Stimulated activated CD4-positive, alpha-beta T cell treated with anti-CD3 and anti-CD28 coated beads, Interleukin-1b, Interleukin-23, amount 100 ng/mL, for 4 hours (primary cell): ENCODE measurements around the gene PLA2G6.
"Not testable (repeated sequence)": the region's sequence is repeated elsewhere in the genome, so short reads cannot be mapped to it uniquely, and the experiment has no call there.

Experiments used
- DNase-seq, 2 donors: peaks; one replicate each; pipeline ENCODE4 v3.0.0-alpha.2; 2020; ENCODE audit warnings: low read depth in 2 of 2

Gene PLA2G6

GRCh38 chr22:38133331-38133730 is 48.3 kb downstream of the PLA2G6 start:
- no peak for DNase-seq

GRCh38 chr22:38132794-38133193 is 48.8 kb downstream of the PLA2G6 start:
- DNase-seq = no peak

GRCh38 chr22:38132136-38132535 is 49.5 kb downstream of the PLA2G6 start:
- no peak for DNase-seq

GRCh38 chr22:38131399-38131798 is 50.2 kb downstream of the PLA2G6 start:
- DNase-seq = no peak

- DNase-seq = no peak
These were observed 51.8 kb downstream of the PLA2G6 start for GRCh38 chr22:38129856-38130255.

GRCh38 chr22:38129021-38129420 is 52.6 kb downstream of the PLA2G6 start:
- no peak for DNase-seq

GRCh38 chr22:38127869-38128268 is 53.8 kb downstream of the PLA2G6 start:
- DNase-seq = no peak

- DNase-seq = no peak
These were observed 54.5 kb downstream of the PLA2G6 start for GRCh38 chr22:38126928-38127668.

- DNase-seq = no peak
These were observed 55.9 kb downstream of the PLA2G6 start for GRCh38 chr22:38125751-38126201.

- DNase-seq = no peak
These were observed 56.5 kb downstream of the PLA2G6 start for GRCh38 chr22:38125038-38125610.

GRCh38 chr22:38124236-38124974 is 57.2 kb downstream of the PLA2G6 start:
- DNase-seq = no peak

- DNase-seq = no peak
These were observed 59.0 kb downstream of the PLA2G6 start for GRCh38 chr22:38122616-38123015.

- DNase-seq = no peak
These were observed 61.1 kb downstream of the PLA2G6 start for GRCh38 chr22:38120359-38121110.

- not testable (repeated sequence) for DNase-seq
These were observed 62.9 kb downstream of the PLA2G6 start for GRCh38 chr22:38118747-38119146.

- DNase-seq = no peak
These were observed 63.4 kb downstream of the PLA2G6 start for GRCh38 chr22:38118182-38118581.

- DNase-seq = not testable (repeated sequence)
These were observed 64.1 kb downstream of the PLA2G6 start for GRCh38 chr22:38117556-38117955.

- no peak for DNase-seq
These were observed 66.0 kb downstream of the PLA2G6 start for GRCh38 chr22:38115423-38116205.

- DNase-seq = peak; percentile 74 to 76
These were observed 66.9 kb downstream of the PLA2G6 start for GRCh38 chr22:38114484-38115398.

- no peak for DNase-seq
These were observed 69.2 kb downstream of the PLA2G6 start for GRCh38 chr22:38112381-38112780.

- no peak for DNase-seq
These were observed 69.7 kb downstream of the PLA2G6 start for GRCh38 chr22:38111925-38112355.
